IPS-20b (cell line): Measurements from ENCODE around the gene ID4.

Experiments
- H3K27ac ChIP-seq: one replicate; pipeline ENCODE4 v1.5.1; 2013; ENCODE audit warnings: low read length
- H3K27me3 ChIP-seq: 2 replicates; pipeline ENCODE4 v1.6.1; 2013; ENCODE audit warnings: mild to moderate bottlenecking, low read length, inconsistent platforms; ENCODE audit not compliant: insufficient read depth
- H3K36me3 ChIP-seq: 2 replicates; pipeline ENCODE4 v1.6.1; 2013; ENCODE audit warnings: low read depth, mild to moderate bottlenecking, inconsistent platforms, low read length, moderate library complexity; ENCODE audit not compliant: insufficient read depth
- H3K4me1 ChIP-seq: 2 replicates; pipeline ENCODE4 v1.6.1; 2013; ENCODE audit warnings: mild to moderate bottlenecking, control low read depth, inconsistent platforms, low read length, moderate library complexity; ENCODE audit not compliant: insufficient read depth
- H3K4me3 ChIP-seq: 2 replicates; pipeline ENCODE4 v1.5.1; 2013; ENCODE audit warnings: mild to moderate bottlenecking, low read length, inconsistent platforms
- H3K9ac ChIP-seq: 2 replicates; pipeline ENCODE4 v1.6.1; 2013; ENCODE audit warnings: low read depth, mild to moderate bottlenecking, inconsistent platforms, low read length, moderate library complexity
- H3K9me3 ChIP-seq: 2 replicates; pipeline ENCODE4 v1.6.1; 2013; ENCODE audit warnings: mild to moderate bottlenecking, low read depth, low read length, inconsistent platforms; ENCODE audit not compliant: insufficient read depth

ID4 gene

DNA sequence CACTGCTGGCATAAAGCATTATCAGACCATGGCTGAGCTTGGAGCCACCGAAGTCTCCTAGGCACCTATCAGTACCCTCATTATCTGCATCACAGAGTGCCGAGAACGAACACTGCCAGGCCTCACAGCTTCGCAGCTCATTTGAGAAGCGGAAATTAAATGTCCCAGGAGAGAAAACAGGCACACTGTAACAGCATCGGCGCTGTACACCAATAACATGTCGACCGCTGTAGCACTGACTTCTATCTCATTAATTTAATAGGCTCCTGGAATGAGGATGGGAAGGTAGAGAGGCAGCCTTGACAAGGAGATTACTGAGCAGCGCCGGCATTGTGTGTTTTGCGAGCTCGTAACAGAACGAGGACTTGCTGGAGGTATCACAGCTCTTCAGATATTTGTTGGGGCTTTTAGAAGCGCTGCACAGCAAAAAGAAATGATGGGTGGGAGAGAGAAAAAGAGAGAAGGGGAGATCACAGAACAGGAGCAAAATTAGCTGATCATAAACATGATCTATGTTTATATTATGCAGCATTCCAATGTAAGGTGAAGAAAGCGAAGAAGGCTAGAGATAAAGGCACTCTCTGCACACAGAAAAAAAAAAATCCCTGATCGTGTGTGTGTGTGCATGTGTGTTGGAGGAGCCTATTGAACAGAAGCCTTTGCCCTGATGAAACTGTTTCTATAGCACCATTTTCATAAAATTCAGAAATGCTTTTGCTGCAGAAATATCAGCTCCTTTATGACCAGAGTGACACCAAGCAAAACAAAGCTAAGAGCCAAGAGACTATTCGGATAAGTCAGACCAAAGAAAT lies 29.2 kb downstream of the ID4 start:
- Histone ChIP-seq H3K27ac (no peak overlapping the region), H3K9me3 (no peaks in the 10 kb centered on the region), H3K36me3 (no peaks in the 10 kb centered on the region), H3K4me3 (no peak overlapping the region), H3K4me1 (no peaks in the 10 kb centered on the region), H3K9ac (no peak overlapping the region), H3K27me3 (no peaks in the 10 kb centered on the region)

DNA sequence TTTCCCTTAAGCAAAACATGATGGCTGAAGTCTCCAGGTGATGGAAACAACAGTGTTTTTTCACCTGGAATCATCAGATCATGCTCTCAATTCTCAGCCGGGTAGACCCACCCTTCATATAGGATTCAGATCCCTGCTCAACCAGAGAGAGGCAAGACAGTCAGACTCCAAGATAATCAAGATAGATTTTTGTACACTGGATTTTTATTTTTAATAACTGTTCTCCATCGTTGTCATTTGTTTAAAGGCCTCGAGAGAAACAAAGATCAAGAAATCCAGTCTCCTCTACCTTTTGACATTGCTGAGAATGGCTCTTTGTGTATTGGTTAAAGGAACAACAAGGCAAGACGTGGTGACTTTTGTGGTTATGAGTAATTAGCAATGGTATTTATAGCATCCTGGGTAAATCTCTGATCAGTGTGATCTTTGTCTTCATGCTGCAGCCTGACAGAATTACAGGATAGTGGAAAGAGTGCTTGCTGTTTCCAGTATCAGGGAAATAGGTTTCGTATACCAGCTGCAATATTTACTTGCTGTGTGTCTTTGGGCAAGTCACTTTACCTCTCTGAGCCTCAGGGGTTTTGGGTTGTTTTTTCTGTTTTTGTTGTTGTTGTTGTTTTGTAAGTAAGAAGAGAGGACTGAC lies 29.9 kb downstream of the ID4 start:
- H3K9me3 ChIP-seq: no peaks in the 10 kb centered on the region
- H3K4me1 ChIP-seq: no peaks in the 10 kb centered on the region
- no peaks in the 10 kb centered on the region for H3K27me3 ChIP-seq
- no peaks in the 10 kb centered on the region for H3K36me3 ChIP-seq
- no peak overlapping the region for H3K4me3 ChIP-seq
- H3K9ac ChIP-seq: no peak overlapping the region
- no peak overlapping the region for H3K27ac ChIP-seq

DNA sequence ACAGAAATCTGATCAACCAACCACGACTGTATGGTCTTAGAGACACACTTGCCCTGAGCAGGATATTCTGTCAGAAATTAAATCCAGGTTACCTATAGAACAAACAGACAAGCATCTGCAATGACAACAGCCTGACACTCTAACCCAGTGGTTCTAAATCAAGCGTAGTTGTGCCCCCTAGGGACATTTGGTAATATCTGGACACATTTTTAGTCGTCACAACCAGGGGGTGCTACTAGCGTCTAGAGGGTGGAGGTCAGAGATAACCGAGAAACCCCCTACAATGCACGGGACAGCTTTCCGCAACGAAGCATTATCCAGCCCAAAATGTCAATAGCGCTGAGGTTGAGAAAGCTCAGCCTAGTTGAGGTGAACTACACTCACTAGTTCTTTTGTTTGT lies 32.3 kb downstream of the ID4 start:
- Histone ChIP-seq H3K4me3 (no peak overlapping the region), H3K4me1 (0 out of 2 replicates have a peak, but pooled peaks cover 3% of the 10 kb centered on the region), H3K27ac (no peak overlapping the region), H3K27me3 (no peaks in the 10 kb centered on the region), H3K36me3 (no peaks in the 10 kb centered on the region), H3K9me3 (no peaks in the 10 kb centered on the region), H3K9ac (no peak overlapping the region)

DNA sequence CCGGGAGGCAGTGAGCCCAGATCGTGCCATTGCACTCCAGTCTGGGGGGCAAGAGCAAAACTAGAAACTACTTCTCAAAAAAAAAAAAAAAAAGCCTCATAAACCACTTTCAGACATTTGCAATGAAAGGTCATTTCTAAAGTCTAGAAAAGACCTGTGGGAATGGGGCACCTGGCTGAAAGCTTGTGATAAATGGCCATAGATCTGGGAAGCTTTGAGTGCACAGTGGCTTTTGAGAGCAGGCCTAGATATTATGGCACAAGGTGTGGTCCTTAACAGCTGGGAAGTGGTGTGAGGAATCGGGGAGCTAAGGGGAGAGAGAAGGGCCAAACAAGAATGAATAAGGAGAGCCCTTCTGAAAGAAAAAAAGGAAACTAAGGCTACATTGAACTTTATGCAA lies 33.2 kb downstream of the ID4 start:
- H3K9me3 ChIP-seq: no peaks in the 10 kb centered on the region
- H3K4me3 ChIP-seq: no peak overlapping the region
- H3K9ac ChIP-seq: no peak overlapping the region
- H3K4me1 ChIP-seq: 0 out of 2 replicates have a peak, but pooled peaks cover 3% of the 10 kb centered on the region
- H3K27me3 ChIP-seq: no peaks in the 10 kb centered on the region
- H3K36me3 ChIP-seq: no peaks in the 10 kb centered on the region
- no peak overlapping the region for H3K27ac ChIP-seq

DNA sequence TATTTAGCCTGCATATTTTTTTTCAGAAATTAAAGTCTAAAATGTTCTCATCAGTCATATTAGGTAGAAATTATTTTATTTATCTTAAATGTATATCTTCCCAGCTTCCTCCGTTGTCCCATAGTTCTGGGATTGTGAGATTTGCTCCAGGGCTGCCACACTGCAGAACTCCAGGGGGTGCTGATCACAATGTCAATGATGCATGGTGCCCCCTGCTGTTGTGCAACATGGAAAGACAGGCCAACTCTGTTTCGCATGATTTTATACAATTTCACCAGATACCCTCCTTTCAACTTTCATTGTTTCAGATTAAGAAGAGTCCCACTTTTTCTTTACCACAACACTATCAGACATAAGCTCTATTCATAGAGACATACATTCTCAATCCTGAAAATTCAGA lies 35.9 kb downstream of the ID4 start:
- Histone ChIP-seq H3K27ac (no peak overlapping the region), H3K9me3 (no peaks in the 10 kb centered on the region), H3K27me3 (no peaks in the 10 kb centered on the region), H3K4me3 (no peak overlapping the region), H3K4me1 (0 out of 2 replicates have a peak, but pooled peaks cover 3% of the 10 kb centered on the region), H3K36me3 (no peaks in the 10 kb centered on the region), H3K9ac (no peak overlapping the region)

DNA sequence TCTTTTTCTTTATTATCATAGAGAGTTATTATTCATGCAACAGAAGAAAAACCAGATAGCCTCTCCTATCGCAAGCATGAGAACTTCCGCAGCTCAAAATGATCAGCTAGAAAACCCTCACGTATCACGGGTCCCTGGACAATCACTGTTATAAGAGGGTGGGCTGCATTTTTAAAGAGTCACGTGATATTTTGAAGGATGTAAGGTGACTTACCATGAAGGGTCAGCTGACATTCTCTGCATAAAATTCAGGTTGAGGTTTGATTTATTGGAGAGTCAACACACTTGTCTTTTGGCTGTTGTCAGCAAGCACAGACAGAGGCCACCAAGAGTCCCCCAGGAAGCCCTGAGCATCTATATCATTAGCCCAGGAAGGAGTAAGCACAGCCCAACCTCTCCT lies 39.5 kb downstream of the ID4 start:
- Histone ChIP-seq H3K27ac (no peak overlapping the region), H3K36me3 (no peaks in the 10 kb centered on the region), H3K9me3 (no peaks in the 10 kb centered on the region), H3K4me1 (0 out of 2 replicates have a peak, but pooled peaks cover 3% of the 10 kb centered on the region), H3K9ac (no peak overlapping the region), H3K27me3 (no peaks in the 10 kb centered on the region), H3K4me3 (no peak overlapping the region)

DNA sequence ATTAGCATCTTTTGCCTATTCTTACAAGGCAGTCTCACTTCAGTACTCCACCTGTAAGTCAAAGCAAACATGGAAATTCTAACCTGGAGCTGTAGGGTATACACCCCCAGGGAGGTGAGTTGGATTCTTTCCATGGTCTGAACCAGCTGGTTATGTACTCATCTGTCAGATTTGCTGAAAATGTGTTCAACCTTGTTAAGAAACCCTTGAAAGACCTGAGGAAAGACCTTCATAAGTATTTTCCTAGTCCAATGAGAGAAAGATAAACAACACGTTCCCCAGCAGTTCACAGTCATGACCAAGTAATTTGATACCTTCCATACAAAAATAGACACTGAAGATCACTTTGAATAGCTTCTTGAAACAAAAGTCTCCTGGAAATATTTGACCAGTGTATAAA lies 42.5 kb downstream of the ID4 start:
- H3K4me3 ChIP-seq: no peak overlapping the region
- H3K9me3 ChIP-seq: no peaks in the 10 kb centered on the region
- no peaks in the 10 kb centered on the region for H3K27me3 ChIP-seq
- no peak overlapping the region for H3K9ac ChIP-seq
- H3K36me3 ChIP-seq: no peaks in the 10 kb centered on the region
- H3K4me1 ChIP-seq: no peaks in the 10 kb centered on the region
- no peak overlapping the region for H3K27ac ChIP-seq

DNA sequence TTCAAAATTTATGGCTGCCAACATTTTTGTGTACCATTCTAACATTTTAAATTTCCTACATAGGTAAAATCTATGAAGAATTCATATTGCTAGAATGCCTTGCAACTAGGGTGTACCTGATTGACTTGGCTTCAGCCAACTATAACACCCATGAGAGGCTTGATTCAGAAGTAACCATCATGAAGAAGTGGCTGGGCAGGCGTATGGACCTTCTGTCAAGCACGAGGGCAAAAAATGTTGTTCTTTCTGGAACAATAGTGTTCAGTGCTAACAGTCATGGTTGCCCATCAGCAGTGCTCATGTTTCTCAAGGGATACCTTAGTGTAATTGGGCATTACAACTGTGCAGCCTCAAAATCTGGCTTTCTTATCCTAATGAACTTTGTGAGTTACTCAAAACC lies 42.9 kb downstream of the ID4 start:
- Histone ChIP-seq H3K4me1 (no peaks in the 10 kb centered on the region), H3K4me3 (no peak overlapping the region), H3K9me3 (no peaks in the 10 kb centered on the region), H3K27me3 (no peaks in the 10 kb centered on the region), H3K9ac (no peak overlapping the region), H3K27ac (no peak overlapping the region), H3K36me3 (no peaks in the 10 kb centered on the region)

DNA sequence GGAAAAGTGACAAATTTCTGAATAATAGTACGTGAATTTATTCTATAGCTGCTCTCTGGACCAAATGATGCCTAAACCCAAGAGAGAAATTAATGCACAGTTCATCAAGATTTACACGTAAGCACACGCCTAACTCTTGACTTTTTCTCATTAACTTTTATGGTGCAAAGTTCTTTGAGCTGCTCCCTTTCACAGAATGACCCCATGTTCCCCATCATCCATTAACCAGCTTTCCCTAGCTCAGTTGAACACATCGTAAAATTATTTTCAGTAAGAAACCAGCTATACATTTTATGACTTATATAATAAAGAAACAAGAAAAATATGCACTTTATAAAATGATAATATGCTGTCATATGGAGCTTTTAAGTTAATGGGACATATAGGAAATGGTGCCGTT lies 54.3 kb downstream of the ID4 start:
- Histone ChIP-seq H3K4me3 (no peak overlapping the region), H3K27ac (no peak overlapping the region), H3K9me3 (no peaks in the 10 kb centered on the region), H3K4me1 (no peaks in the 10 kb centered on the region), H3K36me3 (no peaks in the 10 kb centered on the region), H3K27me3 (no peaks in the 10 kb centered on the region), H3K9ac (no peak overlapping the region)
